Measurements from ENCODE around the gene AJUBA. TPM values are rescaled to one million over a fixed set of nuclear protein-coding genes. Genes with fewer than 3 reads are reported as not detected.
A peak's percentile ranks its signal among the peaks of the same experiment; 100 is the strongest.

AJUBA gene
- total RNA-seq, result 100 to 1,000 TPM in 1 of 4 donors, 10 to 100 TPM in 3; 66.0 to 120 (median 79.2) TPM

DNA sequence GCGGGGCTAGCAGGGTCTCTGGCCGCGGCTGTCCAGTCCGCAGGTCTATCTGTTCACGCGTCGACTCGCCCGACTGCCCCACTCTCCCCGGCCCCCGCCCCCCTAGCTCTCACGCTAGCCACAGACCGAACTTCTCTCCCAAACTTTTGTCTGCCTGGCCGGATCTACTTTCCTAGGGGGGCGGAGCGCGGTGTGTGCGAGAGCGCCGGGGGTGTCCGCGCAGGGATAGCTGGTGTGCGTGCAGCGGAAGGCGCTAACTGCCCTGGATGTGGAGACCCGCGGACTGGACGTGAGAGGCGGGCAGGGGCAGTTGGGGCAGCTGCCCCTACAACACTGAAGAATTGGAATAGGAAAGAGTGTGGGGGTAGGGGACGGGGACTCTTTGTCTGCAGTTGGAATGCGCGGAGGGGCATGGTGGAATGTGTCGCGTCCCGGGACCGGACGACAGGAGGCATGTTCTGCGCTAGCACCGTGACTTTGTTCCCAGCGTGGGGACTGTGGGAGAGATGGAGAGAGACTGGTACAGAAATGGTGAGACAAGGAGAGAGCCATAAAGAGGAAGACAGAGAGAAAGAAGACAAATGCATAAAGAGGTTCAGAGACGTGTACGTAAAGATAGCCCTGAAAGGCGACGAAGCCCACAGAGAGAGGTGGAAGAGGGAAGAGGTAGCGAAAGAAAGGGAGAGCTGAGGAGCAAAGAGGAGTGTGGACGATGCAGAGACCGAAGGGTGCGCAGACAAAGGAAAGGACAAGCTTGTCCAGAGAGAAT is at the start of gene AJUBA:
Gene AJUBA (minus strand): TSS at position 75 of the 769 bp plus-strand sequence. CDS start 285 bp downstream, outside the sequence.
- peaks cover 5% of the 10 kb centered on the region for H3K36me3 ChIP-seq
- TF ChIP-seq EP300 (IDR thresholded peaks at IDR 0.05) (no peak), POLR2AphosphoS5 (IDR thresholded peaks at IDR 0.05) (no peak), POLR2A (IDR thresholded peaks at IDR 0.05) (no peak)
- TF ChIP-seq, protein P1, sequence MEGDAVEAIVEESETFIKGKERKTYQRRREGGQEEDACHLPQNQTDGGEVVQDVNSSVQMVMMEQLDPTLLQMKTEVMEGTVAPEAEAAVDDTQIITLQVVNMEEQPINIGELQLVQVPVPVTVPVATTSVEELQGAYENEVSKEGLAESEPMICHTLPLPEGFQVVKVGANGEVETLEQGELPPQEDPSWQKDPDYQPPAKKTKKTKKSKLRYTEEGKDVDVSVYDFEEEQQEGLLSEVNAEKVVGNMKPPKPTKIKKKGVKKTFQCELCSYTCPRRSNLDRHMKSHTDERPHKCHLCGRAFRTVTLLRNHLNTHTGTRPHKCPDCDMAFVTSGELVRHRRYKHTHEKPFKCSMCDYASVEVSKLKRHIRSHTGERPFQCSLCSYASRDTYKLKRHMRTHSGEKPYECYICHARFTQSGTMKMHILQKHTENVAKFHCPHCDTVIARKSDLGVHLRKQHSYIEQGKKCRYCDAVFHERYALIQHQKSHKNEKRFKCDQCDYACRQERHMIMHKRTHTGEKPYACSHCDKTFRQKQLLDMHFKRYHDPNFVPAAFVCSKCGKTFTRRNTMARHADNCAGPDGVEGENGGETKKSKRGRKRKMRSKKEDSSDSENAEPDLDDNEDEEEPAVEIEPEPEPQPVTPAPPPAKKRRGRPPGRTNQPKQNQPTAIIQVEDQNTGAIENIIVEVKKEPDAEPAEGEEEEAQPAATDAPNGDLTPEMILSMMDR (IDR thresholded peaks at IDR 0.05), result no peak
- H3K4me1 ChIP-seq, result peaks cover 46% of the 10 kb centered on the region
- WGBS, result under 1% methylated on average over 33 of the region's 48 CpGs
- peak; percentile 90 to 91 for DNase-seq (ENCODE audit: low spot score in 2 of 2)
- no peaks in the 10 kb centered on the region for H3K27me3 ChIP-seq
- peak within 1 kb of the TSS; percentile 77 for H3K4me3 ChIP-seq
- no peaks in the 10 kb centered on the region for H3K9me3 ChIP-seq
- H3K27ac ChIP-seq, result peak within 1 kb of the TSS; percentile 86

GRCh38 chr14:23030936-23031335 is 48.6 kb upstream of the AJUBA start:
- no peaks in the 10 kb centered on the region for H3K27me3 ChIP-seq
- DNase-seq (ENCODE audit: low spot score in 2 of 2), result no peak
- no peaks in the 10 kb centered on the region for H3K9me3 ChIP-seq
- H3K4me1 ChIP-seq, result peaks cover 17% of the 10 kb centered on the region
- peaks cover 66% of the 10 kb centered on the region for H3K36me3 ChIP-seq
- no peak overlapping the region for H3K4me3 ChIP-seq
- H3K27ac ChIP-seq, result no peak overlapping the region
- TF ChIP-seq POLR2AphosphoS5 (IDR thresholded peaks at IDR 0.05), result no peak
- 97% methylated on average over 4 of the region's 4 CpGs for WGBS

GRCh38 chr14:23028799-23029198 is 46.4 kb upstream of the AJUBA start:
- Histone ChIP-seq H3K36me3 (peaks cover 75% of the 10 kb centered on the region), H3K27ac (no peak overlapping the region), H3K9me3 (no peaks in the 10 kb centered on the region), H3K4me3 (no peak overlapping the region), H3K27me3 (no peaks in the 10 kb centered on the region), H3K4me1 (peaks cover 11% of the 10 kb centered on the region)
- no peak for DNase-seq (ENCODE audit: low spot score in 2 of 2)
- WGBS, result 70% methylated on average over 2 of the region's 2 CpGs
- no peak for TF ChIP-seq POLR2AphosphoS5 (IDR thresholded peaks at IDR 0.05)
- TF ChIP-seq, protein P1 (IDR thresholded peaks at IDR 0.05), result no peak
- no peak for TF ChIP-seq POLR2A (IDR thresholded peaks at IDR 0.05)

DNA sequence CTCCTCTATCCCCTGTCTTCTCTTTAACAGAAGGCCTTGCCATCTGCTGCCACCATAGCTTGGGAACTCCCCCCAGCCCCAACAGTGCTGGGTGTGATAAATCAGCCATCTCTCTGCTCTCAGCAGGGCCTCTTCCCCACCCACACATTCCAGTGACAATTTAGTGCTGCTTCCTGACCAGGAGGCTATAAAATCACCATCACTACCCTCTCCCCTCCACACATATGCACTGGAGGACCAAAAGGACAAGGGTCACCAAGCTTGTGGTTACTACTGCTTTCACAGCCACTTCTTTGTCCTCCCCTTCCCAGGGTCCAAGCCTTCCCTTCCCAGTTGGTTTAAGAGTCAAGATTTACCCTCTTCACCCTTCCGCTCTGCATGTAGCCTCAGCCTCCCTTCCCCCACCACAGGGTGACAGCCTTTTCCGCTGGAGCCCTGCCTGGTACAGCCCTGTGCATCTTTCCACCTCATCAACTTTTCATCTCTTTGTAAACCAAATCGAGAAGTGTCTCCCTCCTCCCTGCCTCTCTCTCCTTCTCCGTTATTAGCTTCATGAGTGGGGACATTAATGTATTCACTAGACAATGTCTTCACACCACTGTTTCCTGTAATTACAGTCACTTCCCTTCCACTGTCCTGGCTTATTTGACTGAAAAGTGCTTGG is 42.9 kb upstream of the AJUBA start:
- no peak overlapping the region for H3K27ac ChIP-seq
- no peak overlapping the region for H3K4me3 ChIP-seq
- peaks cover 47% of the 10 kb centered on the region for H3K36me3 ChIP-seq
- TF ChIP-seq, protein P1 (IDR thresholded peaks at IDR 0.05), result no peak
- TF ChIP-seq POLR2A (IDR thresholded peaks at IDR 0.05) (no peak), POLR2AphosphoS5 (IDR thresholded peaks at IDR 0.05) (no peak), EP300 (IDR thresholded peaks at IDR 0.05) (no peak)
- peaks cover 5% of the 10 kb centered on the region for H3K4me1 ChIP-seq
- 73% methylated on average over 4 of the region's 4 CpGs for WGBS
- no peaks in the 10 kb centered on the region for H3K9me3 ChIP-seq
- no peaks in the 10 kb centered on the region for H3K27me3 ChIP-seq
- DNase-seq (ENCODE audit: low spot score in 2 of 2), result no peak

GRCh38 chr14:23024612-23025075 is 42.3 kb upstream of the AJUBA start:
- no peak for DNase-seq (ENCODE audit: low spot score in 2 of 2)
- H3K27ac ChIP-seq, result no peak overlapping the region
- WGBS, result 76% methylated on average over 7 of the region's 7 CpGs
- H3K27me3 ChIP-seq, result no peaks in the 10 kb centered on the region
- H3K4me3 ChIP-seq, result no peak overlapping the region
- H3K9me3 ChIP-seq, result no peaks in the 10 kb centered on the region
- H3K36me3 ChIP-seq, result peaks cover 41% of the 10 kb centered on the region
- TF ChIP-seq POLR2A (IDR thresholded peaks at IDR 0.05) (no peak), POLR2AphosphoS5 (IDR thresholded peaks at IDR 0.05) (no peak)
- peaks cover 5% of the 10 kb centered on the region for H3K4me1 ChIP-seq

GRCh38 chr14:23023795-23024152 is 41.4 kb upstream of the AJUBA start:
- no peak for DNase-seq (ENCODE audit: low spot score in 2 of 2)
- H3K9me3 ChIP-seq, result no peaks in the 10 kb centered on the region
- TF ChIP-seq POLR2A (IDR thresholded peaks at IDR 0.05) (no peak), EP300 (IDR thresholded peaks at IDR 0.05) (no peak)
- TF ChIP-seq, protein P1 (IDR thresholded peaks at IDR 0.05), result no peak
- no peak overlapping the region for H3K27ac ChIP-seq
- H3K27me3 ChIP-seq, result no peaks in the 10 kb centered on the region
- H3K36me3 ChIP-seq, result peaks cover 34% of the 10 kb centered on the region
- no peak overlapping the region for H3K4me3 ChIP-seq
- peaks cover 1% of the 10 kb centered on the region for H3K4me1 ChIP-seq
- 96% methylated on average over 2 of the region's 2 CpGs for WGBS
